Stimulated activated CD8-positive, alpha-beta memory T cell treated with anti-CD3 and anti-CD28 coated beads, Interleukin-4, amount 100 ng/mL, for 24 hours (primary cell): ENCODE results near the gene PRRC2B.
"Not testable (repeated sequence)": the region's sequence is repeated elsewhere in the genome, so short reads cannot be mapped to it uniquely, and the experiment has no call there.

Experiments
- DNase-seq: peaks from one replicate; pipeline ENCODE4 v3.0.0-alpha.2; 2020; ENCODE audit warnings: low read depth

PRRC2B gene

GRCh38 chr9:131485728-131486422 is 92.0 kb downstream of the PRRC2B start:
- no peak for DNase-seq

GRCh38 chr9:131487001-131487400 is 93.1 kb downstream of the PRRC2B start:
- no peak for DNase-seq

GRCh38 chr9:131487621-131488031 is 93.7 kb downstream of the PRRC2B start:
- no peak for DNase-seq

GRCh38 chr9:131490514-131490913 is 96.6 kb downstream of the PRRC2B start:
- no peak for DNase-seq

GRCh38 chr9:131491001-131491710 is 97.3 kb downstream of the PRRC2B start:
- no peak for DNase-seq

- no peak for DNase-seq
Observed at GRCh38 chr9:131492070-131492469, 98.2 kb downstream of the PRRC2B start.

DNA sequence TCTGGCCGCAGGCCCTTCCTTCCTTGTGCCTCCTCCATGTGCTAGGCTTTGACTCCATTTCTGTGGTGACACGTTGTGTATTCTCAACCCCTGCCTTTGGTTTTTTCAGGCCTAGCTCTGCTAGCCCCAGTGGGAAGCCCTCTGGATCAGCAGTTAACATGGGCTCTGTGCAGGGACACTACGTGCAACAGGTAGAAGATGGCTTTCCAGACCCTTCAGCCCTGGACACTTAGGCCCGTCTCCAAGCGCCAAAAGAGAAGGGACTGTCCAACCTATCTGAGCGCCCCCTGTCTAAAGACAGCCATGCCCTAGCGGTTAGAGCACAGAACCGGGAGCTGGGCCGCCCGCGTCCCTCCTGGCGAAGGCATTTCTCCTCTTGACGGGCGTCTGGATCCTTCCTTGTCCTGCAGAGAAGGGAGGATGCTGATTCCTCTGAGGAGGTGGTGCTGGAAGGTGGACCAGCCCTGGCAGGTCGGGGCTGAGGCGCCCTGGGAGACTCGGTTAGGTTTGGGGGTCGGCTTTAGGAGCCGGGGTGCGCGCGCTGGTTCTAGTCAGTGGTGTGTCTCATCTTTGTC is 100.5 kb downstream of the PRRC2B start:
- no peak for DNase-seq

- DNase-seq: no peak
Observed at GRCh38 chr9:131495785-131496184, 101.9 kb downstream of the PRRC2B start.

DNA sequence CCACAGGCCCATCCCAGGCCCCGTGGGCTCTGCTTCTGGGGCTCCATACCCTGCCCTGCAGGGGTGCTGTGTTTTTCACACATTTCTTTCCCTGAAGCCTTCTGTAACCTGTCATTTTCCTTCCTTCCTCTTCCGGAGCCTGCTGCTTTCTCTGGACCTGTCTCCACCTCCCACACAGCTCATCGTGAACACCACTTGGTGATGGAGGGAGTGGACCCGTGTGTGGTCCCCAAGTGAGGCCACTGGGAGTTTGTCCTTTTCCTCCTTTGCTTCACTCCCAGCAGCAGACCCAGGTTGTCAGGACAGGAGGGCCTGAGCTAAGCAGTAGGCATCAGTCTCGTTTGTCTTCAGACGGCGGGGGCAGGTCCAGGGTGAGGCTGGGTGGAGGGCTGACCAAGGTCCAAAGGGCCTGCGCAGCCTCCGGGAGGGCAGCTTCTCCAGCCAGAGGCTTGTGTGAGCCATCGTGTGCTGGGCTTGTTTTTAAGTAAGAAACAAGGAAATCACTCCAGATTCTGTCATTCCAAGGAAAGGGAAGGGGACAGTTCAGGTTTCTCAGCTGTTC is 103.0 kb downstream of the PRRC2B start:
- no peak for DNase-seq

DNA sequence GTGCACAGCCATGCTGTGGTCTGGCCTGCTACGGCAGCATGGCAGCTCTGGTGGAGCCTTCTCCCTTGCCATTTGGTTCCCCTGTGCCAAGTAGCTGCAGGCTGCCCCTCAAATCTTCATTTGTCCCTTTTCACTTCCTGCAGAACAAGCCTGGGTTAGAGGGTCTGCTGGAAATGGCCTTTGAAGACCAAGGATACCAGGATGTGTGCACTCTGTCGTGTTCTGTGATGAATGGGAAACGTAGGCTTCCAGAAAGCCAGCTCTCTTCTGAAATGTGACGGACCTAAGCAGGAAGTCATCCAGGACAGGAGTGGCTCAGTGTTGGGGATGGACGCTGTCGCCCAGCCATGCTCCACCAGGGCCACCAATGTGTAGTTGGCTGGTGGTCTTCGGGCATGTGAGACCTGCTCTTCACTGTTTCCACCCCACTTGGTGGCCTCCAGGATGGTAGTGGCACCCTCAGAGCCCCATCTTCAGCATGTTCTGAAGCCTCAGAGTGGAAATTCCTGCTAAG is 105.4 kb downstream of the PRRC2B start:
- DNase-seq: no peak

DNA sequence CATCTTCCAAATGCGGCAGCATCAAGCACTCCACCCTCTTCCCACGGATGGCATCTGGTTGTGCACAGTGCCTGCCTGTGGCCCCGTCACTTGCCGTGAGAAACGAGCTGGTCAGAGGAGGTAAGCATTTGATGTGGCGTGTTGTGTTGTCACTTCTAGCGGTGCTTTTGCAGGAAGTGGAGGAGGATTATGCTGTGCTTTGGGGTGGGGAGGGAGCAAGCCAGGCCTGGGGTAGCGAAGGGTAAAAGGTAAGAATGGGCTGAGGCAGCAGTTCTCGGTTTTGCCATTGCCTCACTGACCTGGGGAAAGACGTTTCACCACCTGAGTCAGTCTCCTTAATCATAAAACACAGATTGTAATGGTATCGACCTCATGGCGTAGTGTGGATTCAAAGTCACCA is 106.5 kb downstream of the PRRC2B start:
- DNase-seq: peak; percentile 51

GRCh38 chr9:131500939-131501541 is 107.2 kb downstream of the PRRC2B start:
- peak; percentile 31 for DNase-seq

- peak; percentile 79 for DNase-seq
Observed at GRCh38 chr9:131502781-131503625, 109.1 kb downstream of the PRRC2B start, which contains the start of gene POMT1. TSS of gene POMT1 (plus strand) at chr9:131502918. CDS start at chr9:131504219, 1,301 bp downstream.

- DNase-seq: peak; percentile 51
Observed at GRCh38 chr9:131503626-131504465, 110.0 kb downstream of the PRRC2B start.

GRCh38 chr9:131505012-131505411 is 111.1 kb downstream of the PRRC2B start:
- no peak for DNase-seq

DNA sequence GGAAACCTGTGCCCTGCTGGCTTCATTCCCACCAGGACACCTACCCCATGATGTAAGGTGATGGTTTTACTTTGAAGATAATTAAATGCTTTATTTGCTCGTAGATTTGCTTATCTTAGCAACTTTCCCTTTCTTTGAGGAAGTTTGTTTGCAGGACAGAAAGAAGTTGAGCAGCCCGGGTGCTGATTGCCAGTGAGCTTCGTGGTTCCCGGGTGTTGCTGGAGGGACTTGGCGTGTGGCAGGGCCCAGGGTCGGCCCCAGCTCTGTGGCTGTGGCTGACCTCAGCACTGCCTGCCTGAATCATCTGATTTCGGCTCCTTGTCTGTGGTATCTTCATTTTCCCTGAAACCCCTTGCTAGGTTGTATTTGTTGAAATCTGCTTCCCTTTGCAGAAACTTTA is 117.5 kb downstream of the PRRC2B start:
- no peak for DNase-seq

DNA sequence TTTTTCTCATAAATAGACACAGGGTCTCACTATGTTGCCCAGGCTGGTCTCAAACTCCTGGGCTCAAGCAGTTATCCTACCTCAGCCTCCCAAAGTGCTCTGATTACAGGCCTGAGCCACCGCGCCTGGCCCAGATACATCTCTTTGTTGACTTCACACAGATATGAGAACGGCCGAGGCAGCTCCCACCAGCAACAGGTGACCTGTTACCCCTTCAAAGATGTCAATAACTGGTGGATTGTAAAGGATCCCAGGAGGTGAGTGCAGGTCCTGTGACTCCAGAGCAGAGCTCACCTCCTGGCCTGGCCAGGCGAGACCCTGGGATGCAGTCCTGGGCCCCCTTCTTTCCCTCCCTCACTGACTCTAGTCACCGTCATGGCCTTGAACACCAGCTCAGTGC is 118.0 kb downstream of the PRRC2B start:
- DNase-seq: no peak

DNA sequence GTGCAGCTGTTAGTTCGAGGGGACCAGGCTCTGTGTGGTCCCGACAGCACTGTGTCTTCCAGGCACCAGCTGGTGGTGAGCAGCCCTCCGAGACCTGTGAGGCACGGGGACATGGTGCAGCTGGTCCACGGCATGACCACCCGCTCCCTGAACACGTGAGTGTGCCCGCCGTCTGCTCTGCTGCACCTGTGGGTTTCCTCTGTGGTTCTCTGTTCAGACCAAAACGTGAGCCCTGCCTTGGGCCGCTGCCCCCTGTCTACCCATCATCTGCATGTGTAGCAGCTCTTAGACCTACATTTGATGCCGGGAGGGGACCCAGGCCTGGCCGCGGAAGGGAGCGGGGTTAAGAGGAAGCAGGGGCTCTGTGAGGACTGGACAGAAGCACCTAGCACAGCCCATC is 119.3 kb downstream of the PRRC2B start:
- DNase-seq: no peak

DNA sequence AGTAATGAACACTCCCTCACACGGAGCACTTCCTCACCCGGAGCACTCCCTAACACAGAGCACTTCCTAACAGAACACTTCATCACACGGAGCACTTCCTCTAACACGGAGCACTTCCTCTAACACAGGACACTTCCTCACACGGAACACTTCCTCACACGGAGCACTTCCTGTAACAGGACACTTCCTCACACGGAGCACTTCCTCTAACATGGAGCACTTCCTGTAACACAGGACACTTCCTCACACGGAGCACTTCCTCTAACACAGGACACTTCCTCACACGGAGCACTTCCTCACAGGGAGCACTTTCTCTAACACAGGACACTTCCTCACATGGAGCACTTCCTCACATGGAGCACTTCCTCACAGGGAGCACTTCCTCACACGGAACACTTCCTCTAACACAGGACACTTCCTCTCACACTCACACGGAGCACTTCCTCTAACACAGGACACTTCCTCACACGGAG is 121.7 kb downstream of the PRRC2B start:
- not testable (repeated sequence) for DNase-seq

GRCh38 chr9:131516100-131516499 is 122.2 kb downstream of the PRRC2B start:
- DNase-seq: no peak
